ENCODE measurements around the gene TAF1.
"Not testable (repeated sequence)": the region's sequence is repeated elsewhere in the genome, so short reads cannot be mapped to it uniquely, and the experiment has no call there.

DNA sequence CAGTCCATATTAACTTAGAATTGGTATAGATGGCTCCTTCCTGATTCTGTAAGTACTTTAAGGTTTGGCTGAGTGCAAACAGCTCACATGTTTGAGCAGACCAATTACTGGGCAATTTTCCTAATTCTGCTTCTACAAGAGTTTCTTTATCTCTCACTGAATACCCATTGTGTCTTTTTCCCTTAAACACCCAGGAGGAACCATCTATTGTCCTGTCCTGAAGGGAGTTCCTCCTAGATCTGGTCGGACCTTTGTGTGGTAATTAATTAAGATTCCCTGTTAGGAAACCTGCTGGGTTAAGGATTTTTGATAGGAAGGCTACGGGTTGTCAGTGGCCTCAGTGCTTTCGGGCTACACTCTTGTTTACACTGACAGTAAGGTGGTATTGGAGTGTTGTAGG, 129.8 kb downstream of the TAF1 start:
- TF ChIP-seq, protein P1, sequence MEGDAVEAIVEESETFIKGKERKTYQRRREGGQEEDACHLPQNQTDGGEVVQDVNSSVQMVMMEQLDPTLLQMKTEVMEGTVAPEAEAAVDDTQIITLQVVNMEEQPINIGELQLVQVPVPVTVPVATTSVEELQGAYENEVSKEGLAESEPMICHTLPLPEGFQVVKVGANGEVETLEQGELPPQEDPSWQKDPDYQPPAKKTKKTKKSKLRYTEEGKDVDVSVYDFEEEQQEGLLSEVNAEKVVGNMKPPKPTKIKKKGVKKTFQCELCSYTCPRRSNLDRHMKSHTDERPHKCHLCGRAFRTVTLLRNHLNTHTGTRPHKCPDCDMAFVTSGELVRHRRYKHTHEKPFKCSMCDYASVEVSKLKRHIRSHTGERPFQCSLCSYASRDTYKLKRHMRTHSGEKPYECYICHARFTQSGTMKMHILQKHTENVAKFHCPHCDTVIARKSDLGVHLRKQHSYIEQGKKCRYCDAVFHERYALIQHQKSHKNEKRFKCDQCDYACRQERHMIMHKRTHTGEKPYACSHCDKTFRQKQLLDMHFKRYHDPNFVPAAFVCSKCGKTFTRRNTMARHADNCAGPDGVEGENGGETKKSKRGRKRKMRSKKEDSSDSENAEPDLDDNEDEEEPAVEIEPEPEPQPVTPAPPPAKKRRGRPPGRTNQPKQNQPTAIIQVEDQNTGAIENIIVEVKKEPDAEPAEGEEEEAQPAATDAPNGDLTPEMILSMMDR (IDR thresholded peaks at IDR 0.05; ENCODE audit: extremely low read depth in 1 of 2, insufficient read depth in 1 of 2, low read depth in 1 of 2, low read length in 2 of 2), result not testable (repeated sequence)
- TF ChIP-seq POLR2A (IDR thresholded peaks at IDR 0.05; ENCODE audit: low read depth, low read length); EZH2 (IDR thresholded peaks at IDR 0.05; ENCODE audit: borderline replicate concordance, low read depth, low read length, severe bottlenecking); FOS (IDR thresholded peaks at IDR 0.05; ENCODE audit: borderline replicate concordance, insufficient read depth, low read length); POLR2AphosphoS5 (IDR thresholded peaks at IDR 0.05; ENCODE audit: insufficient read depth, low read depth, low read length); MYC (IDR thresholded peaks at IDR 0.05; ENCODE audit: low read depth, low read length): not testable (repeated sequence)
- TF ChIP-seq, protein P2, sequence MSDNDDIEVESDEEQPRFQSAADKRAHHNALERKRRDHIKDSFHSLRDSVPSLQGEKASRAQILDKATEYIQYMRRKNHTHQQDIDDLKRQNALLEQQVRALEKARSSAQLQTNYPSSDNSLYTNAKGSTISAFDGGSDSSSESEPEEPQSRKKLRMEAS (IDR thresholded peaks at IDR 0.05; ENCODE audit: insufficient read depth, insufficient read length), result not testable (repeated sequence)
